GM12878 (cell line): ENCODE results near the gene MXRA8. TPM values are rescaled to one million over a fixed set of nuclear protein-coding genes. Genes with fewer than 3 reads are reported as not detected.

Source experiments
- ATAC-seq: fragments of 200-7000 bp; cut with Tn5 transposase; 3 replicates; pipeline ENCODE4 v1.9.1; 2020; ENCODE audit warnings: mild to moderate bottlenecking, moderate library complexity
- BruUV-seq: library from RNA; stranded (reverse); fragments of 400-500 nt; replicated peaks from 2 replicates; lab custom pipeline; 2021; lab: Mats Ljungman, UMichigan
- CTCF ChIA-PET: fragments of 300-600 bp; sonication (Branson Sonifier 250); formaldehyde crosslinking; extraction: SDS; loops from one replicate; lab custom pipeline; 2021; ENCODE audit warnings: inconsistent platforms; lab: Yijun Ruan, JAX
- POLR2A ChIA-PET: fragments of 350-600 bp; formaldehyde crosslinking; extraction: SDS; loops from one replicate; lab custom pipeline; 2021; ENCODE audit warnings: inconsistent platforms; lab: Charles Lee
- RAD21 ChIA-PET: fragments of 300-600 bp; sonication (Branson Sonifier 250); formaldehyde crosslinking; loops from one replicate; lab custom pipeline; 2023; ENCODE audit warnings: antibody characterized with exemption; ENCODE audit not compliant: unreplicated experiment; lab: Charles Lee
- SMC1A ChIA-PET: fragments of 300-600 bp; sonication (Branson Sonifier 250); formaldehyde crosslinking; loops from one replicate; lab custom pipeline; 2023; ENCODE audit not compliant: unreplicated experiment, uncharacterized antibody; lab: Charles Lee
- DNase-seq: peaks from one replicate; pipeline ENCODE4 v3.0.0-alpha.2; 2011; ENCODE audit warnings: low read depth, low spot score
- FAIRE-seq: peaks from 3 replicates; lab custom pipeline; 2011; peaks lifted over from hg19 to GRCh38; lab: Jason Lieb, UNC
- H2AFZ ChIP-seq: 2 replicates; pipeline ENCODE4 v1.6.0; 2011; ENCODE audit warnings: low read depth, low read length, control low read depth; ENCODE audit not compliant: control insufficient read depth
- H3K27ac ChIP-seq: 2 replicates; pipeline ENCODE4 v1.5.1; 2011; ENCODE audit warnings: control low read depth; ENCODE audit not compliant: control insufficient read depth, insufficient read depth
- H3K27me3 ChIP-seq, 2 experiments: replicated peaks in 1 of 2; 2 replicates each; pipeline versions ENCODE4 v1.6.0 to v1.6.1; 2011; ENCODE audit warnings: low read length in 1 of 2; ENCODE audit not compliant: control insufficient read depth in 2 of 2, insufficient read depth in 2 of 2
- H3K36me3 ChIP-seq, 2 experiments: 2 replicates each; pipeline ENCODE4 v1.5.1; 2011; ENCODE audit warnings: low read length in 1 of 2; ENCODE audit not compliant: control insufficient read depth in 2 of 2, insufficient read depth in 2 of 2
- H3K4me1 ChIP-seq: 2 replicates; pipeline ENCODE4 v1.6.1; 2011; ENCODE audit warnings: mild to moderate bottlenecking, low read length, moderate library complexity, mixed read lengths; ENCODE audit not compliant: control insufficient read depth, insufficient read depth
- H3K4me2 ChIP-seq: 2 replicates; pipeline ENCODE4 v1.6.0; 2011; ENCODE audit warnings: control low read depth; ENCODE audit not compliant: control insufficient read depth, insufficient read depth
- H3K4me3 ChIP-seq: fragments of 200-600 bp; sonication (generic); 2 replicates; pipeline ENCODE4 v1.5.1; 2016
- H3K79me2 ChIP-seq: 2 replicates; pipeline ENCODE4 v1.6.0; 2011; ENCODE audit warnings: low read length; ENCODE audit not compliant: control insufficient read depth, insufficient read depth
- H3K9ac ChIP-seq: 2 replicates; pipeline ENCODE4 v1.8.0; 2011; ENCODE audit warnings: low read length, control low read depth, mixed read lengths; ENCODE audit not compliant: control insufficient read depth, insufficient read depth
- H3K9me3 ChIP-seq: replicated peaks from 3 replicates; pipeline ENCODE4 v1.5.1; 2011; ENCODE audit warnings: mild to moderate bottlenecking, low read length; ENCODE audit not compliant: control insufficient read depth, insufficient read depth
- H4K20me1 ChIP-seq: 2 replicates; pipeline ENCODE4 v1.6.0; 2011; ENCODE audit not compliant: control insufficient read depth, insufficient read depth
- ATF3 ChIP-seq: IDR thresholded peaks from 2 replicates; pipeline ENCODE4 v1.6.1; 2011; ENCODE audit warnings: low read depth, mild to moderate bottlenecking, low read length, moderate library complexity, borderline replicate concordance; ENCODE audit errors: extremely low read depth
- BHLHE40 ChIP-seq, 2 experiments: fragments of 450-650 bp in 1 of 2; IDR thresholded peaks; 2 replicates each; pipeline ENCODE4 v1.6.1; 2011 to 2017; ENCODE audit warnings: low read depth in 2 of 2, borderline replicate concordance in 1 of 2, improper control_type of control experiment in 1 of 2, low read length in 1 of 2, mild to moderate bottlenecking in 1 of 2
- GATAD2B ChIP-seq: fragments of 450-650 bp; conservative IDR thresholded peaks from 2 replicates; pipeline ENCODE4 v1.6.1; 2017; ENCODE audit warnings: low read depth, mild to moderate bottlenecking, moderate library complexity
- HDGF ChIP-seq: fragments of 450-650 bp; IDR thresholded peaks from 2 replicates; pipeline ENCODE4 v1.6.1; 2016; ENCODE audit warnings: antibody characterized with exemption
- IKZF1 ChIP-seq: fragments of 450-650 bp; conservative IDR thresholded peaks from 2 replicates; pipeline ENCODE4 v1.6.1; 2017; ENCODE audit warnings: antibody characterized with exemption, mild to moderate bottlenecking
- IRF4 ChIP-seq: IDR thresholded peaks from 2 replicates; pipeline ENCODE4 v1.6.1; 2011; ENCODE audit warnings: low read depth, low read length
- LARP7 ChIP-seq: fragments of 450-650 bp; IDR thresholded peaks from 2 replicates; pipeline ENCODE4 v1.6.1; 2017; ENCODE audit warnings: mild to moderate bottlenecking
- NBN ChIP-seq: fragments of 450-650 bp; IDR thresholded peaks from 2 replicates; pipeline ENCODE4 v1.6.1; 2016
- NKRF ChIP-seq: fragments of 450-650 bp; conservative IDR thresholded peaks from 2 replicates; pipeline ENCODE4 v1.6.1; 2017; ENCODE audit warnings: mild to moderate bottlenecking, moderate library complexity
- NR2F1 ChIP-seq: fragments of 450-650 bp; conservative IDR thresholded peaks from 2 replicates; pipeline ENCODE4 v1.6.1; 2017; ENCODE audit warnings: mild to moderate bottlenecking
- RB1 ChIP-seq: fragments of 450-650 bp; formaldehyde crosslinking; IDR thresholded peaks from 2 replicates; pipeline ENCODE4 v1.6.1; 2017; ENCODE audit warnings: mild to moderate bottlenecking, borderline replicate concordance
- SIX5 ChIP-seq: IDR thresholded peaks from 2 replicates; pipeline ENCODE4 v1.6.1; 2011; ENCODE audit warnings: mild to moderate bottlenecking, low read depth, low read length, moderate library complexity; ENCODE audit not compliant: severe bottlenecking
- TCF3 ChIP-seq: IDR thresholded peaks from 2 replicates; pipeline ENCODE4 v1.6.1; 2012; ENCODE audit warnings: low read depth, mild to moderate bottlenecking, low read length, borderline replicate concordance; ENCODE audit not compliant: insufficient read depth
- ZNF24 ChIP-seq: fragments of 450-650 bp; IDR thresholded peaks from 2 replicates; pipeline ENCODE4 v1.6.1; 2017; ENCODE audit warnings: antibody characterized with exemption, mild to moderate bottlenecking
- WGBS: methylation state at CpG from one replicate; pipeline ENCODE4 v1.1.6; 2016; ENCODE audit warnings: low lambda C conversion rate; ENCODE audit not compliant: insufficient replicate concordance, insufficient coverage; ENCODE audit errors: missing lambda C conversion rate; 5-methylcytosine and 5-hydroxymethylcytosine counted together
- in situ Hi-C: fragments of 300-500 bp; cut with MboI; formaldehyde crosslinking; loops from 9 replicates; pipeline ENCODE4 v1.14.3; 2018; ENCODE audit warnings: mixed read lengths
- intact Hi-C: fragments of 100-400 bp; cut with micrococcal nuclease; formaldehyde crosslinking; loops from one replicate; pipeline ENCODE4 v1.14.2; 2022; ENCODE audit not compliant: unreplicated experiment
- polyA plus RNA-seq, 11 experiments: library from polyadenylated mRNA; depleted of rRNA in 4 of 11; unstranded in 6 of 11; stranded (reverse) in 5 of 11; fragments of >200 nt; fragmentation: Nextera tagmentation in 4 of 11; fragmentation: Illumina TruSeq in 1 of 11; extraction: Ambion mirVana in 4 of 11; extraction: Trizol in 1 of 11; gene quantifications; 1 replicate in 1 of 11; 2 replicates in 10 of 11; pipeline versions ENCODE4 v1.2.1 to v1.2.3, GENCODE V29; 2011 to 2016; ENCODE audit warnings: inconsistent platforms in 2 of 11, missing spikeins in 2 of 11, low read depth in 1 of 11
- total RNA-seq, 4 experiments: library from RNA; depleted of rRNA in 3 of 4; stranded (reverse); fragments of >200 nt in 3 of 4; fragmentation: Illumina TruSeq in 1 of 4; extraction: Trizol in 1 of 4; gene quantifications; 2 replicates each; pipeline versions ENCODE4 v1.2.1 to v1.2.3, GENCODE V29; 2013 to 2021

MXRA8 gene
- total and polyA plus RNA-seq, 10 of the 15 experiments (the other 5 are each of a cell fraction or from before 2014, with no cell fraction given) = 0.11 to 0.54 (median 0.21) TPM; not detected in 6

GRCh38 chr1:1308756-1309250, 49.6 kb downstream of the MXRA8 start:
- ChIA-PET POLR2A (no interaction called here), CTCF (interaction anchor here (1.4 kb wide), 1 partner anchor 63 kb away, joined by 5 read pairs; no protein-coding TSS in a partner anchor), SMC1A (no interaction called here), RAD21 (no interaction called here)
- FAIRE-seq (no peak), ATAC-seq (peak; percentile 1; the same call in 2 of the 3 replicates), DNase-seq (no peak)
- Histone ChIP-seq H3K36me3 (peaks cover 3 to 21% of the 10 kb centered on the region in 2 experiments; a peak in 3 of 4 replicates), H3K4me3 (peak overlapping the region; percentile 83), H4K20me1 (no peaks in the 10 kb centered on the region), H3K9ac (peak overlapping the region; percentile 77), H3K79me2 (peaks cover 26% of the 10 kb centered on the region), H3K27ac (peak overlapping the region; percentile 58), H2AFZ (peak overlapping the region; percentile 79), H3K9me3 (no peaks in the 10 kb centered on the region), H3K4me1 (peaks cover 27% of the 10 kb centered on the region), H3K4me2 (peak overlapping the region; percentile 86), H3K27me3 (no peaks in the 10 kb centered on the region)
- TF ChIP-seq IRF4 = no peak
- 0 out of 2 replicates have a peak, but pooled peaks have one; percentile 25 for TF ChIP-seq LARP7
- TF ChIP-seq ZNF24 = no peak
- peak; percentile 17; the same call in 1 of the 2 replicates for TF ChIP-seq NR2F1
- TF ChIP-seq NBN = no peak
- peak; percentile 52 for TF ChIP-seq IKZF1
- no peak for TF ChIP-seq SIX5
- TF ChIP-seq GATAD2B = peak; percentile 20
- peak; percentile 33; the same call in 1 of the 2 replicates for TF ChIP-seq RB1
- no peak for TF ChIP-seq HDGF
- no peak for TF ChIP-seq ATF3
- TF ChIP-seq NKRF = peak; percentile 78; the same call in 1 of the 2 replicates
- no peak for TF ChIP-seq TCF3
- TF ChIP-seq BHLHE40 (IDR thresholded peaks at IDR 0.05; ENCODE audit: borderline replicate concordance in 1 of 2, low read depth in 2 of 2, low read length in 1 of 2) = peak in 1 of 2 experiments; percentile 82; a peak in 2 of 4 replicates
- intact Hi-C loops = loop anchor here (2.0 to 5.0 kb wide), 2 partner anchors 66 to 192 kb away; partner anchors contain the start of genes AURKAIP1 and C1orf159
- WGBS = 2% methylated on average over 43 of the region's 66 CpGs
- in situ Hi-C loops = no loop called here
- BruUV-seq = TSS peak; percentile 70
